Astrocyte (in vitro differentiated cells and primary cell): ENCODE measurements around the gene ITGA2.

ENCODE experiments used
- CTCF ChIP-seq: IDR thresholded peaks from 2 replicates; pipeline ENCODE4 v1.5.1; 2011; ENCODE audit warnings: low read depth, mild to moderate bottlenecking, inconsistent platforms, low read length, moderate library complexity; ENCODE audit not compliant: insufficient read depth
- EZH2 ChIP-seq: IDR thresholded peaks from 2 replicates; pipeline ENCODE4 v1.6.1; 2012; ENCODE audit warnings: mild to moderate bottlenecking, low read length, inconsistent platforms; ENCODE audit not compliant: insufficient read depth

- TF ChIP-seq CTCF: no peak
- no peak for TF ChIP-seq EZH2
These were observed 24.7 kb downstream of the ITGA2 start for GRCh38 chr5:53013857-53014256.
